HepG2 (cell line): ENCODE data around the gene COL4A2. TPM values are rescaled to one million over a fixed set of nuclear protein-coding genes. Genes with fewer than 3 reads are reported as not detected.

Source experiments
- AHDC1 ChIP-seq: sonication (generic); formaldehyde crosslinking; IDR thresholded peaks from 2 replicates; pipeline ENCODE4 v1.5.1; 2020; ENCODE audit warnings: mild to moderate bottlenecking, missing genetic modification reagents, borderline replicate concordance
- ARID4A ChIP-seq: sonication (generic); formaldehyde crosslinking; IDR thresholded peaks from 2 replicates; pipeline ENCODE4 v1.5.0; 2020; ENCODE audit warnings: mild to moderate bottlenecking, missing genetic modification reagents, borderline replicate concordance
- EED ChIP-seq: sonication (generic); formaldehyde crosslinking; IDR thresholded peaks from 2 replicates; pipeline ENCODE4 v1.5.0; 2020; ENCODE audit warnings: mild to moderate bottlenecking, missing genetic modification reagents
- HNRNPH1 ChIP-seq: fragments of 200-400 bp; formaldehyde crosslinking; optimal IDR thresholded peaks from 2 replicates; pipeline ENCODE3; 2017; ENCODE audit warnings: mild to moderate bottlenecking, low read depth, low read length
- IKZF5 ChIP-seq: IDR thresholded peaks from 2 replicates; pipeline ENCODE4 v1.6.1; 2018; ENCODE audit warnings: missing genetic modification reagents, mild to moderate bottlenecking, missing compliant biosample characterization
- NFE2L1 ChIP-seq: sonication (generic); formaldehyde crosslinking; IDR thresholded peaks from 2 replicates; pipeline ENCODE4 v1.4.0; 2020; ENCODE audit warnings: missing genetic modification reagents, mild to moderate bottlenecking, borderline replicate concordance
- SOX5 ChIP-seq: IDR thresholded peaks from 2 replicates; pipeline ENCODE4 v1.6.1; 2016; ENCODE audit warnings: borderline replicate concordance
- ZBTB38 ChIP-seq: sonication (generic); formaldehyde crosslinking; IDR thresholded peaks from 2 replicates; pipeline ENCODE4 v1.5.1; 2020; ENCODE audit warnings: mild to moderate bottlenecking, missing genetic modification reagents
- ZNF264 ChIP-seq: sonication (generic); formaldehyde crosslinking; IDR thresholded peaks from 2 replicates; pipeline ENCODE4 v1.4.0; 2020; ENCODE audit warnings: missing genetic modification reagents
- ZNF839 ChIP-seq: sonication (generic); formaldehyde crosslinking; IDR thresholded peaks from 2 replicates; pipeline ENCODE4 v1.4.0; 2020; ENCODE audit warnings: missing genetic modification reagents, mild to moderate bottlenecking, borderline replicate concordance
- ZXDC ChIP-seq: sonication (generic); formaldehyde crosslinking; IDR thresholded peaks from 2 replicates; pipeline ENCODE4 v1.5.0; 2020; ENCODE audit warnings: mild to moderate bottlenecking, missing genetic modification reagents
- polyA plus RNA-seq, 8 experiments: library from polyadenylated mRNA; depleted of rRNA in 3 of 8; stranded (reverse) in 7 of 8; unstranded in 1 of 8; fragments of >200 nt; fragmentation: Illumina TruSeq in 4 of 8; extraction: Trizol in 4 of 8; gene quantifications; 2 replicates each; pipeline versions ENCODE4 v1.2.1 to v1.2.3, GENCODE V29; 2011 to 2016; ENCODE audit warnings: low read depth in 4 of 8, missing spikeins in 1 of 8, mixed read lengths in 1 of 8; ENCODE audit not compliant: insufficient read depth in 1 of 8
- total RNA-seq, 5 experiments: library from RNA; depleted of rRNA; stranded (reverse); fragments of >200 nt; fragmentation: Illumina TruSeq; extraction: Trizol; gene quantifications; 2 replicates each; pipeline ENCODE4 v1.2.3, GENCODE V29; 2016; ENCODE audit warnings: low read depth in 1 of 5
- TF ChIP-seq, protein P1 (sequence below): sonication (generic); IDR thresholded peaks from 2 replicates; pipeline ENCODE4 v1.6.1; 2016; ENCODE audit warnings: low read depth, borderline replicate concordance

The COL4A2 gene
- total and polyA plus RNA-seq, 2 of the 13 experiments (the other 11 are each of a cell fraction or from before 2014, with no cell fraction given), result 0.22 to 1.9 TPM

DNA sequence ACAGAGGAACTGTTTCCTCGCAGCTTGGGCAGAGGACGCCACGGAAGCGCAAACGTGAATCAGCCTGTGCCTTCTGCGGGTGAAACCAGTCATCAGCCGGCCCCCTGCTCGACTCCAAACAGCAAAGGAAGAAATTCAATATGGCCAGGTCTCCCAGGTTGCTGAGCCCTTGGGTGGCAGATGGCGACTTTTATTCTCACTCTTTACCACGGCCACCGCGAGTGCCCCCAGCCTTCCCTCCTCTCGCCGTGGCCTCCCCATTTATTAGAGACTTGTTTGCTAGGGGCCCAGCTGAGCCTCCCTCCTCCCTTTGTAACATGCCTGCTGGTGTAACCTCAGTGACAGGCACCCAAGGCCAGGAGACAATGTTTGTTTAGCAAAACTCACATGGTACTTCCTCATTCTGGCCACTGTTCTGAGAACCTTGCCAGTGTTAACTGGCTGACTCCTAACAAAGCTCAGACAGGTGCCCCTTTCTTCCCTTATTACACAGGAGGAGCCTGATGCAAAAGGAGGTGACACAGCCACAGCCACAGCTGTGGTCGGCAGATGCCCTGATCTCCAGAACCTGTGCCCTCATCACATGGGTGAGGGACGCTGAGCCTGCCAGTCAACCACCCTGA lies 248.6 kb downstream of the COL4A2 start (continued):
- TF ChIP-seq NFE2L1 (CRISPR knock-in tag) (no peak), ZNF839 (CRISPR knock-in tag) (no peak), ZNF264 (CRISPR knock-in tag) (peak; percentile 70; the same call in 1 of the 2 replicates), ZXDC (CRISPR knock-in tag) (no peak), SOX5 (CRISPR knock-in tag) (peak; percentile 61; the same call in 1 of the 2 replicates), ARID4A (CRISPR knock-in tag) (peak; percentile 61; the same call in 1 of the 2 replicates), IKZF5 (peak; percentile 32; the same call in 1 of the 2 replicates), AHDC1 (CRISPR knock-in tag) (no peak), ZBTB38 (CRISPR knock-in tag) (no peak), HNRNPH1 (no peak), EED (CRISPR knock-in tag) (no peak)
- TF ChIP-seq, protein P1, sequence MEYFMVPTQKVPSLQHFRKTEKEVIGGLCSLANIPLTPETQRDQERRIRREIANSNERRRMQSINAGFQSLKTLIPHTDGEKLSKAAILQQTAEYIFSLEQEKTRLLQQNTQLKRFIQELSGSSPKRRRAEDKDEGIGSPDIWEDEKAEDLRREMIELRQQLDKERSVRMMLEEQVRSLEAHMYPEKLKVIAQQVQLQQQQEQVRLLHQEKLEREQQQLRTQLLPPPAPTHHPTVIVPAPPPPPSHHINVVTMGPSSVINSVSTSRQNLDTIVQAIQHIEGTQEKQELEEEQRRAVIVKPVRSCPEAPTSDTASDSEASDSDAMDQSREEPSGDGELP, result peak; percentile 94
